ENCODE measurements around the gene G6PC2.

DNA sequence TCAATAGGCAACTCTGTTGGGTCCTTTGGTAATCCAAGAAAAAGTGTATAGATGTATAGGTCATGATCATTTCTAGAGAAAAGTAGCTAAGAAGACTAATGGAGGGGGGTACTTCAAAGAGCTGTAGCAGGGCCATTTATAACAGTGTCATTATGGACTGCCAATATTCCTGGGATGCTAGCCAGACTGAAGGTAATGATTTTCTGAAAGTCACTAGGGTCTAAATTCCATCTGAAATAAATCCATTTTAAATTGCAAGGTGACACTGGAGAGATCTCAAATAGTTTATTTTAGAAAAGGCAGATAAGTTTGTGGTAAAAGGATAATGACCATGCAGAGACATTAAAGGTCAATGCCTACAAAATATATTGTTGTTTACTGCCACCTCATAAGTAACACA lies 6.4 kb upstream of the G6PC2 start:
- TF ChIP-seq, protein P1, sequence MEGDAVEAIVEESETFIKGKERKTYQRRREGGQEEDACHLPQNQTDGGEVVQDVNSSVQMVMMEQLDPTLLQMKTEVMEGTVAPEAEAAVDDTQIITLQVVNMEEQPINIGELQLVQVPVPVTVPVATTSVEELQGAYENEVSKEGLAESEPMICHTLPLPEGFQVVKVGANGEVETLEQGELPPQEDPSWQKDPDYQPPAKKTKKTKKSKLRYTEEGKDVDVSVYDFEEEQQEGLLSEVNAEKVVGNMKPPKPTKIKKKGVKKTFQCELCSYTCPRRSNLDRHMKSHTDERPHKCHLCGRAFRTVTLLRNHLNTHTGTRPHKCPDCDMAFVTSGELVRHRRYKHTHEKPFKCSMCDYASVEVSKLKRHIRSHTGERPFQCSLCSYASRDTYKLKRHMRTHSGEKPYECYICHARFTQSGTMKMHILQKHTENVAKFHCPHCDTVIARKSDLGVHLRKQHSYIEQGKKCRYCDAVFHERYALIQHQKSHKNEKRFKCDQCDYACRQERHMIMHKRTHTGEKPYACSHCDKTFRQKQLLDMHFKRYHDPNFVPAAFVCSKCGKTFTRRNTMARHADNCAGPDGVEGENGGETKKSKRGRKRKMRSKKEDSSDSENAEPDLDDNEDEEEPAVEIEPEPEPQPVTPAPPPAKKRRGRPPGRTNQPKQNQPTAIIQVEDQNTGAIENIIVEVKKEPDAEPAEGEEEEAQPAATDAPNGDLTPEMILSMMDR (IDR thresholded peaks at IDR 0.05), result no peak
- no peak for TF ChIP-seq EZH2 (IDR thresholded peaks at IDR 0.05; ENCODE audit: borderline replicate concordance, insufficient read depth, low read depth, low read length, poor library complexity, severe bottlenecking)
